Neural cell (in vitro differentiated cells): ENCODE results near the gene MNS1. TPM values are rescaled to one million over a fixed set of nuclear protein-coding genes. Genes with fewer than 3 reads are reported as not detected.
A peak's percentile ranks its signal among the peaks of the same experiment; 100 is the strongest.

ENCODE experiments used
- H2AFZ ChIP-seq: fragments of 200-600, 300-800 bp; sonication (generic), shearing (Covaris generic); 2 replicates; pipeline ENCODE4 v1.6.0; 2014; ENCODE audit warnings: low read depth, mild to moderate bottlenecking, antibody characterized with exemption, low read length, moderate library complexity
- H3F3A ChIP-seq: fragments of 200-600 bp; shearing (Covaris generic); 2 replicates; pipeline ENCODE4 v1.6.1; 2016; ENCODE audit warnings: mild to moderate bottlenecking, moderate library complexity, mixed read lengths, antibody characterized with exemption, low read length; ENCODE audit not compliant: insufficient read depth, poor library complexity, severe bottlenecking
- H3K27ac ChIP-seq: fragments of 200-600, 300-800 bp; sonication (generic), shearing (Covaris generic); 2 replicates; pipeline ENCODE4 v1.5.1; 2014; ENCODE audit warnings: mild to moderate bottlenecking, low read length, moderate library complexity
- H3K27me3 ChIP-seq: fragments of 300-800, 200-600 bp; sonication (generic), shearing (Covaris generic); 2 replicates; pipeline ENCODE4 v1.6.0; 2014; ENCODE audit warnings: mild to moderate bottlenecking, low read depth, low read length, moderate library complexity; ENCODE audit not compliant: insufficient read depth
- H3K36me3 ChIP-seq: fragments of 300-800, 200-600 bp; sonication (generic), shearing (Covaris generic); 2 replicates; pipeline ENCODE4 v1.5.1; 2014; ENCODE audit warnings: mild to moderate bottlenecking, antibody characterized with exemption, low read length, moderate library complexity; ENCODE audit not compliant: insufficient read depth
- H3K4me2 ChIP-seq: fragments of 300-800, 200-600 bp; sonication (generic), shearing (Covaris generic); 2 replicates; pipeline ENCODE4 v1.6.0; 2014; ENCODE audit warnings: mild to moderate bottlenecking, low read length
- H3K4me3 ChIP-seq: fragments of 300-800, 200-600 bp; sonication (generic), shearing (Covaris generic); 2 replicates; pipeline ENCODE4 v1.5.1; 2014; ENCODE audit warnings: mild to moderate bottlenecking, low read length, moderate library complexity
- H3K79me2 ChIP-seq: fragments of 200-600 bp; shearing (Covaris generic); replicated peaks from 2 replicates; pipeline ENCODE4 v1.6.0; 2014; ENCODE audit warnings: mild to moderate bottlenecking, low read length, moderate library complexity; ENCODE audit not compliant: insufficient read depth
- H3K9ac ChIP-seq: fragments of 300-800, 200-600 bp; sonication (generic), shearing (Covaris generic); 2 replicates; pipeline ENCODE4 v1.6.1; 2016; ENCODE audit warnings: mild to moderate bottlenecking, low read length, mixed read lengths
- H3K9me2 ChIP-seq: fragments of 200-600 bp; shearing (Covaris generic); 2 replicates; pipeline ENCODE4 v1.6.1; 2016; ENCODE audit warnings: mild to moderate bottlenecking, low read length, mixed read lengths; ENCODE audit not compliant: insufficient read depth
- H3K9me3 ChIP-seq: fragments of 200-600, 300-800 bp; sonication (generic), shearing (Covaris generic); 2 replicates; pipeline ENCODE4 v1.6.1; 2016; ENCODE audit warnings: mild to moderate bottlenecking, mixed run types, low read length, moderate library complexity, mixed read lengths
- H4K20me1 ChIP-seq: fragments of 200-600 bp; shearing (Covaris generic); 2 replicates; pipeline ENCODE4 v1.6.1; 2016; ENCODE audit warnings: mild to moderate bottlenecking, mixed run types; ENCODE audit not compliant: insufficient read depth
- CTCF ChIP-seq: fragments of 450-650 bp; IDR thresholded peaks from 2 replicates; pipeline ENCODE4 v1.5.1; 2014; ENCODE audit warnings: antibody characterized with exemption, mild to moderate bottlenecking, moderate library complexity; ENCODE audit not compliant: poor library complexity, severe bottlenecking
- EP300 ChIP-seq: fragments of 450-650 bp; conservative IDR thresholded peaks from 2 replicates; pipeline ENCODE4 v1.6.1; 2014; ENCODE audit warnings: antibody characterized with exemption, mild to moderate bottlenecking, moderate library complexity; ENCODE audit not compliant: poor library complexity, severe bottlenecking
- EZH2 ChIP-seq: fragments of 200-600, 300-800 bp; shearing (Covaris generic), sonication (generic); IDR thresholded peaks from 2 replicates; pipeline ENCODE4 v1.6.1; 2014; ENCODE audit warnings: antibody characterized with exemption, low read length, borderline replicate concordance, mild to moderate bottlenecking; ENCODE audit not compliant: insufficient read depth, poor library complexity, severe bottlenecking
- MXI1 ChIP-seq: fragments of 450-650 bp; conservative IDR thresholded peaks from 2 replicates; pipeline ENCODE4 v1.6.1; 2014; ENCODE audit warnings: antibody characterized with exemption, mild to moderate bottlenecking; ENCODE audit not compliant: poor library complexity, severe bottlenecking
- POLR2AphosphoS5 ChIP-seq: IDR thresholded peaks from 2 replicates; pipeline ENCODE4 v1.6.1; 2012
- RAD21 ChIP-seq: fragments of 450-650 bp; conservative IDR thresholded peaks from 2 replicates; pipeline ENCODE4 v1.6.1; 2014; ENCODE audit warnings: antibody characterized with exemption, mild to moderate bottlenecking, moderate library complexity
- REST ChIP-seq: IDR thresholded peaks from 2 replicates; pipeline ENCODE4 v1.6.1; 2012; ENCODE audit warnings: borderline replicate concordance
- SMC3 ChIP-seq: fragments of 450-650 bp; conservative IDR thresholded peaks from 2 replicates; pipeline ENCODE4 v1.6.1; 2014; ENCODE audit warnings: antibody characterized with exemption, mild to moderate bottlenecking, moderate library complexity; ENCODE audit not compliant: poor library complexity
- TAF1 ChIP-seq: IDR thresholded peaks from 2 replicates; pipeline ENCODE4 v1.6.1; 2012; ENCODE audit warnings: low read depth
- polyA plus RNA-seq: library from polyadenylated mRNA; depleted of rRNA; stranded (reverse); fragments of >200 nt; gene quantifications from 2 replicates; pipeline ENCODE4 v1.2.3, GENCODE V29; 2014

The MNS1 gene
- polyA plus RNA-seq, 1 donor from 2014 or later, result not detected

- no peaks in the 10 kb centered on the region for H3K27me3 ChIP-seq
- H3K27ac ChIP-seq, result no peak overlapping the region
- TF ChIP-seq RAD21 (peak; percentile 81), SMC3 (peak; percentile 75), REST (no peak), EZH2 (no peak), MXI1 (no peak), CTCF (peak; percentile 76)
- no peaks in the 10 kb centered on the region for H3K36me3 ChIP-seq
- H3K4me2 ChIP-seq, result no peak overlapping the region
- H3K79me2 ChIP-seq, result no peaks in the 10 kb centered on the region
- no peaks in the 10 kb centered on the region for H4K20me1 ChIP-seq
- no peak overlapping the region for H3K9ac ChIP-seq
- no peak overlapping the region for H3K4me3 ChIP-seq
- H3F3A ChIP-seq, result no peaks in the 10 kb centered on the region
- H2AFZ ChIP-seq, result no peak overlapping the region
- H3K9me3 ChIP-seq, result no peaks in the 10 kb centered on the region
- no peaks in the 10 kb centered on the region for H3K9me2 ChIP-seq
Observed at GRCh38 chr15:56428821-56429458, 36.0 kb downstream of the MNS1 start.

- Histone ChIP-seq H3K9ac (no peak overlapping the region), H3K27ac (no peak overlapping the region), H4K20me1 (no peaks in the 10 kb centered on the region), H2AFZ (no peak overlapping the region), H3F3A (no peaks in the 10 kb centered on the region), H3K27me3 (no peaks in the 10 kb centered on the region), H3K79me2 (no peaks in the 10 kb centered on the region), H3K36me3 (no peaks in the 10 kb centered on the region), H3K4me3 (no peak overlapping the region), H3K4me2 (no peak overlapping the region), H3K9me2 (no peaks in the 10 kb centered on the region), H3K9me3 (no peaks in the 10 kb centered on the region)
- TF ChIP-seq SMC3, result no peak
- TF ChIP-seq POLR2AphosphoS5, result no peak
- no peak for TF ChIP-seq TAF1
- TF ChIP-seq CTCF, result no peak
- TF ChIP-seq EP300, result no peak
- TF ChIP-seq REST, result no peak
- no peak for TF ChIP-seq RAD21
- no peak for TF ChIP-seq MXI1
- TF ChIP-seq EZH2, result no peak
Observed at GRCh38 chr15:56425976-56426375, 39.0 kb downstream of the MNS1 start.
